NCI-H510A (cell line): ENCODE data around the gene MET.
"Not testable (repeated sequence)": the region's sequence is repeated elsewhere in the genome, so short reads cannot be mapped to it uniquely, and the experiment has no call there.

Source experiments
- DNase-seq: peaks from one replicate; lab custom pipeline; 2025; lab: John Stamatoyannopoulos, UW

Gene MET

DNA sequence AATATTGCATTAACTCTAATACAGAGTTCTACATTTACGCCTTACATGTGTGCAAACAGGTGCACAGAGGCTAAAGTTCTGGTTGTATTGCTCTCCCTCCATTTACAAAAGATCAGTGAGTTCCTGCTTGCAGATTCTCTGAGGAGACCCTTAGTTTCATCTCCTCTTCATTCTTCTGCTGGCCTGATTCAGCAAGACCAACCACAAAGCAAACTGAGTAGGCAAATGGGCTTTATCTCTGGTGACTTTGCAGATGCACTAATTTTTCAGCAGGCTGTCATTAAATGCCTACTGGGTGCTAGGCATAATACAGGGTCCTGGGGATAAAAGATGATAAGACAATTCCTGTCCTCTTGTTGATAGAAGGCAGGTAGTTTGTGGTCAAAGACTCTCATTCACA is 56.4 kb downstream of the MET start:
- DNase-seq, result no peak

DNA sequence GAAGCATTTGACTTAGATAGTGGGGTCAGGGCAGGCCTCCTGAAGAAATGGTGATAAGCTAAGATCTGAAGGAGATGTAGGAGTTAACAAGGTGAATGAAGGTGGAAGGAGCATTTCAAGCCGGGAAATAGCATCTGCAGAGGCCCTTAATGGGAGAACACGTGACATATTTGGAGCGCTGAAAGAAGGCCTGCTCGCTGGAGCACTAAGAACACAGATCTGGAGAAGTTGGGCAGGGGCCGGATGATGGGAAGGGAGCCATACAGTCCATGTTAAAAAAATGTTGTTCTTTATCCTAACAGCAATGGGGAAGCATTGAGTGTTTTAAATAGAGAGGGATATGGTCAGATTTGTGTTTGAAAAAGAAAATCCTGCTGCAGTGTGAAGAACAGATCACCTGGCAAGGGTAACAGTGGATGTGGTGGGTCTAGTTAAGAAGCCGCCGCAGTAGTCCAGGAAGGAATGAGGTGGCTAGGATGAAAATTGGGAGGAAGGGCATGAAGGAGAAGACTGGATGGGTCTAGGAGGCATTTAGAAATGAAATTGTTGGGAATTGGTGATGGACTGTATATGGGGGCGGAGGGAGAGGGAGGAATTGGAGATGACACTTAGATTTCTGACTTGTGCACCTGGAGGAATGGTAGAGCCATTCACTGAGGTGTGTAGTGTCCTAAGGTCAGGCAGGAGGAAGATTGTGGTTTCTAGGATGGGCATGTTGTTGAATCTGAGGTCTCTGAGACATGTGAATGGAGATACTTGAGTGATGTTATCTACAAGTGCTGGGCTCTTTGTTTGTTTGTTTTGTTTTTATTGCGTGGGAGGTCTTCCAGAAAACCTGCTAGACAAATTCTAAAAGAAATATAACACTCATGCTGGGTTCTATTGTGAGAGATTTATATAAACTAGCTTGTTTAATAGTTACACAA is 58.4 kb downstream of the MET start:
- no peak for DNase-seq

DNA sequence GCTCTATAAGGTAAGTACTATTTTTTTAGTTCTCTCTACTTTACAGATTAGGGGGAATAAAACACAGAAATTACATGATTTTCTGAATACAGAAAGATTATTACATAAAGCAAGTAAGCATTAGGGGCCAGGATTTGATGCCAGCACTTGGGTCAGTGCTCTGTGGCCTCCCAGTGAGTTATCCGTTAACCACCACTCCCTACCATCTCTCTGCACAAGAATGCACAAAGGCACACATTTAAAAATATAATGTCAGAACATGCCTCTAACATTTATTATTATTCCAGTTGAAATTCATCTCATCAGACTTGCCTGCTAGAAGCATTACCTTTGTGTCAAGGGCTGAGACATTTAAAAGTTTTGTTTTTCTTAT is 59.0 kb downstream of the MET start:
- no peak for DNase-seq

DNA sequence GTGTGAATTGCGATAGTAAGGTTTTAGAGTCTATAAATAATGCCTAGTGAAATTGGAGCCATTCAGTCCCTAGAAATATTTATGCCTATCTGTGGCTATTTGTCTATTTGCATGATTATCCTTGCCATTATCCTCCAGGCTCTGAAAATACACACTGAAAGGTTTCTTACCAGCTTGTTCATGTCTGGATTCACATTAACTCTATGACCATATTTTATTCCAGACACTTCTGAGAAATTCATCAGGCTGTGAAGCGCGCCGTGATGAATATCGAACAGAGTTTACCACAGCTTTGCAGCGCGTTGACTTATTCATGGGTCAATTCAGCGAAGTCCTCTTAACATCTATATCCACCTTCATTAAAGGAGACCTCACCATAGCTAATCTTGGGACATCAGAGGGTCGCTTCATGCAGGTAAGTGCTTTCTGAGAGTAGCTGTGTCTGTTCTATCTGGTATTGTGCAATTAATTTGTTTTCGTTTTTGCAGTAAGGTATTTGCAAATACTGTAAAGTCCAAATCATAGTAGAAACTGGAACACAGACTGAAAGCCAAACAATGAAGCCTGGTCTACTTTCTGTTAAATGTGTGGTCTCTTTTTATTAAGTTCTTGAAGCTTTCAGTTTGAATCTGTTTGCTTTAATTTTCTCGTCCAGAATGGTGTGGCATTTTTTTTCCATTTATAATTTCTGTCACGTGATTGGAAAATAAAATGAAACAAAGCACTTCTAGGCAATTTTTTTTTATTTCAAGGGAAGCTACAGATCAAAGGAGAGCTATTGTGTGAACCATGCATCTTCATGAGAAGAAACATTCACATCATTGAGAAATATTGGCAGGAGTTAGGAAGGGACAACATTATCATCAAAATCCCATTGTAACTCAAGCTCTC is 59.7 kb downstream of the MET start:
- no peak for DNase-seq

- no peak for DNase-seq
These were observed 61.0 kb downstream of the MET start for GRCh38 chr7:116732788-116733694.

DNA sequence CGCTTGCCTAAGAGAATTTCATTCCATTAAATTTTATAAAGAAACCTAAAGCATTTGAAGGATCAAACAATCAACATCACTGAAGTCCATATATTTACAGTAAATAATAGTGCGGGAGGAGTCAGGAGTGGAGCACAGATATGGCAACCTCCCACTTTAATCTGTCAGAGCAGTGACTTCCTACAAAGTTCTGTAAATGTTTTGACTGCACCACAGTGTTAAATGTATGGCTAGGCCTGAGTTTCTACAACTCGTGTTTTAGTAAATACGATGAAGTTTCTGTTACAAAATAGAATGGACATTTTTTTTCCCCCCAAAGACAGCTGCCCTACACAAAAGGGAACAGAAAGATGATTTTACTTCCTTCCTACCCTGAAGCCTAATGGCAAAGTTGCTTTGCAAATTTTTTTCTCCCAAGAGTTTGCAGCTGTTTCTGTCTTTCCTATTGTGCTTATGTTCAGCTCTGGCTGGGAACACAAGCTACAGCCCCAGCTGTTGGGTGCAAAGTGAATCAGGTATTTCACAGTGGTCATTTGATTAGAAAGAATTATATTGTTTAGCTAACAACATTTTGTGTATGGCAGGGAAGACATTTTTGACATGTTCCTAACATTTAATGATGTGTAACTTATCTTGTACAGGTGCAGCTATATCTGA is 62.1 kb downstream of the MET start:
- DNase-seq, result no peak

DNA sequence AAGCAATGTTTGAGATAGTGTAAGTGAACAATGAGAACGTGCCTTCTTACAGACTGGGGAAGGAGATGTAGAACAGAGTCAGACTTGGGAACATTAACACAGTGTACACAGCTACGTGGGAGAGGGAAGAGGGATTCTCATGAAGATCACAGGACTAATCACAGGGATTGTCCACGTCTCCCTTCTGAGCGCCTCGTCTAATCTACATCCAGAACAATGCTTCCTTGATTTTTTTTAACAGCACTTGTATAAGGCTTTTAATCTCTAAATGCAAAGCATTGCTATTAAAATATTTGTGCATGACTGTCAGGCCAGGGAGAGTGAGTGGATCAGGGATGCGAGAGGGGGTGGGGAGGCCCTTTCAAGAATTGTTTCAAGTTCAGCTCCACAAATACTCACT is 62.7 kb downstream of the MET start:
- no peak for DNase-seq

GRCh38 chr7:116736927-116737715 is 65.1 kb downstream of the MET start:
- no peak for DNase-seq

GRCh38 chr7:116738378-116738777 is 66.4 kb downstream of the MET start:
- no peak for DNase-seq

- DNase-seq, result no peak
These were observed 67.3 kb downstream of the MET start for GRCh38 chr7:116739307-116739706.

- DNase-seq, result no peak
These were observed 68.2 kb downstream of the MET start for GRCh38 chr7:116740231-116740630.

DNA sequence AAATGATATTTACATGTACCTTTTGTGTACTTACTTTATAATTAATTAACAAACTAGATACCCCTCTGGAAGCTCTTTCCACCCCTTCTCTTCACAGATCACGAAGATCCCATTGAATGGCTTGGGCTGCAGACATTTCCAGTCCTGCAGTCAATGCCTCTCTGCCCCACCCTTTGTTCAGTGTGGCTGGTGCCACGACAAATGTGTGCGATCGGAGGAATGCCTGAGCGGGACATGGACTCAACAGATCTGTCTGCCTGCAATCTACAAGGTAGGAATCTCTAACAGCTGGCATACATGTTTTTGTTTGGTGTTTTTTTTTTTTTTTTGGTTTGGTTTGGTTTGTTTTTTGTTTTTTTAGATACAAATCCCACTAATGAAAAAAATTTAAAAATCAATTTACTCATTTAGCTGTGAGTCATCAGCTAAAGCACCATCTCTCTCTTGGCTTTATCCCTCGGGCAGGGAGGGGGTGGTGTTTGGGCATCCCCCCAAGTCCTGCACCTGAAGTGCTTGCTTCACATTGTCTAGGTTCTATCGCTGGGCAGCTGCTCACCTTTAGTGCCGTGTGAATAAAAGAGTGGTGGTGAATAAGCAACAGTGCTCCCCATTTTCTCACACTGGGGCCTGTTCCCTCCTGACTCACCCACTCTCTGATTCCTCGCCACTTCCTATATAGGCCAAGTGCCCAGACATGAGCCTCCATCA is 68.9 kb downstream of the MET start:
- DNase-seq, result no peak

- DNase-seq, result no peak
These were observed 69.8 kb downstream of the MET start for GRCh38 chr7:116741625-116742316.

DNA sequence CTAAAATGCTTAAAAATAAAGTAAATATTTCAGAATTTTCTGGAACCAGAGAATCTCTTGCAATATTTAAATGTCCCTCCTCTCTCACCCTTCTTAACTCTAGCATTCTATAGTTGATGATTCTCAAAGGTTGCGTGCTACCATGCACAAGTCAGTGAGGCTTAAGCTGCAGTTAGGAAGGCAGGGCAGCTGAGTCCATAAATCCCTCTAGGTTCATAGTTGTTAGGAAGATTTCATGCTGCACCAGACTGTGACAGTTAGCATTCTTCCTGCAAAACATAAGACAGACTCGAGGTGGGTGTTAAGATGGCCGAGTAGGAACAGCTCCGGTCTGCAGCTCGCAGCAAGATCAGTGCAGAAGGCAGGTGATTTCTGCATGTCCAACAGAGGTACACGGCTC is 70.6 kb downstream of the MET start:
- no peak for DNase-seq

GRCh38 chr7:116743835-116744234 is 71.8 kb downstream of the MET start:
- DNase-seq, result not testable (repeated sequence)

DNA sequence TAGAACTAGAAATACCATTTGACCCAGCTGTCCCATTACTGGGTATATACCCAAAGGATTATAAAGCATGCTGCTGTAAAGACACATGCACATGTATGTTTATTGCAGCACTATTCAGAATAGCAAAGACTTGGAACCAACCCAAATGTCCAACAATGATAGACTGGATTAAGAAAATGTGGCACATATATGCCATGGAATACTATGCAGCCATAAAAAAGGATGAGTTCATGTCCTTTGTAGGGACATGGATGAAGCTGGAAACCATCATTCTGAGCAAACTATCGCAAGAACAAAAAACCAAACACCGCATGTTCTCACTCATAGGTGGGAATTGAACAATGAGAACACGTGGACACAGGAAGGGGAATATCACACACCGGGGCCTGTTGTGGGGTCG is 74.4 kb downstream of the MET start:
- not testable (repeated sequence) for DNase-seq

GRCh38 chr7:116751070-116751469 is 79.1 kb downstream of the MET start:
- not testable (repeated sequence) for DNase-seq

DNA sequence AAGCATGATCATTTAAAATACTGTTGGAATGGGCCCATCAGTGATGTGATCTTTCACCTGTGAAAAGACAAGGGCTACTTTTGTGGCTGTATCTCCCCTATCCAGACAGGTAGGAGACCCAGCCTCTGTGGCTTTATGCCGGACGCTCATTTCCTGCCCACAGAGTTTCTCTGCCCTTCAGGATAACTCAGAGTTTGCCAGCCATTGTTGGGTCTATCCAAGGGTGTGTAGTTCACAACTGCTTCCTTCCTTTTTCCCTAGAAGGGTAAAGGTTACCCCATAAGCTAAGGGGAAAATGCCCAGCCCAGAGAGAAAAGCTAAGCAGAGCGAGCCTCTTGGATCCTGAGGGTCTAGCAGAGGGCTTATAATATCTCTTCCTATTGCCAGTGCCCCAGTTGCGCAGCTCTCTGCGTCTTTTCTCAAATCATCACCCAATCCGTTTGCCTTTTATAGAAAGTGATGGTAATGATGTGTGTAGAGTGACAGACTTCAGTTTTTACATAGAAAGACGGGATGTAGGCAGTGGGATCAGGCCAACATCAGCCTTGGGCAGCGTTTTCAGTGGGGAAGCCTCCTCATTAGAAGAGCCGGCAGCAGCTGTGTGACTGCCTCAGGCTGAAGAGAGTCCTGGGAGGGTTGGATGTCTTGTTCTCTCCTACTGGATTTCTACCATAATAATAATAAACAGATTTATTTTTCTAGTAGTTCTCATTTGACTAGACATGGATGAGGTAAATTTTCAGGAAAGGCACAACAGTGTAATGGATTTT is 80.5 kb downstream of the MET start:
- DNase-seq, result no peak

GRCh38 chr7:116753130-116753529 is 81.1 kb downstream of the MET start:
- no peak for DNase-seq
